ENCODE results near the gene TFR2. TPM values are rescaled to one million over a fixed set of nuclear protein-coding genes. Genes with fewer than 3 reads are reported as not detected.

Gene TFR2
- total RNA-seq, 1 experiment from 2014 or later: 5.7 TPM

DNA sequence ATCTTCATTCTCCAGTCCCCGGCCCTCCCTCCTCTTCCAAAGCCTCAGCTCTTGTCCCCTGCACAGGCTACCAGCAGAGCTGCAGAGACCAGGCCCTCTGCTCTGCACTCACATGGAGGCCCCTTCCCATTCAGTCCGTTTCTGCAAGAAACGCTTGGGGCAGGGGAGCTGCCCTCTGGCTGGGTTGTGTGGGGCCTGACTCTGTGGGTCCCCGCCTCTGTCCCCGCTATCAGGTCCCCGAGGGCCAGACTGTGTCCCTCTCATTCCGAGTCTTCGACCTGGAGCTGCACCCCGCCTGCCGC, 37.7 kb downstream of the TFR2 start:
- ATAC-seq (peak; percentile 7), DNase-seq (ENCODE audit: low spot score) (no peak)
- TF ChIP-seq, protein P1, sequence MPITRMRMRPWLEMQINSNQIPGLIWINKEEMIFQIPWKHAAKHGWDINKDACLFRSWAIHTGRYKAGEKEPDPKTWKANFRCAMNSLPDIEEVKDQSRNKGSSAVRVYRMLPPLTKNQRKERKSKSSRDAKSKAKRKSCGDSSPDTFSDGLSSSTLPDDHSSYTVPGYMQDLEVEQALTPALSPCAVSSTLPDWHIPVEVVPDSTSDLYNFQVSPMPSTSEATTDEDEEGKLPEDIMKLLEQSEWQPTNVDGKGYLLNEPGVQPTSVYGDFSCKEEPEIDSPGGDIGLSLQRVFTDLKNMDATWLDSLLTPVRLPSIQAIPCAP (CRISPR knock-in tag; IDR thresholded peaks at IDR 0.05): 0 out of 2 replicates have a peak, but pooled peaks have one; percentile 49
- TF ChIP-seq, protein P2, sequence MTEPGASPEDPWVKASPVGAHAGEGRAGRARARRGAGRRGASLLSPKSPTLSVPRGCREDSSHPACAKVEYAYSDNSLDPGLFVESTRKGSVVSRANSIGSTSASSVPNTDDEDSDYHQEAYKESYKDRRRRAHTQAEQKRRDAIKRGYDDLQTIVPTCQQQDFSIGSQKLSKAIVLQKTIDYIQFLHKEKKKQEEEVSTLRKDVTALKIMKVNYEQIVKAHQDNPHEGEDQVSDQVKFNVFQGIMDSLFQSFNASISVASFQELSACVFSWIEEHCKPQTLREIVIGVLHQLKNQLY (CRISPR knock-in tag; IDR thresholded peaks at IDR 0.05): no peak
- TF ChIP-seq, protein P3, sequence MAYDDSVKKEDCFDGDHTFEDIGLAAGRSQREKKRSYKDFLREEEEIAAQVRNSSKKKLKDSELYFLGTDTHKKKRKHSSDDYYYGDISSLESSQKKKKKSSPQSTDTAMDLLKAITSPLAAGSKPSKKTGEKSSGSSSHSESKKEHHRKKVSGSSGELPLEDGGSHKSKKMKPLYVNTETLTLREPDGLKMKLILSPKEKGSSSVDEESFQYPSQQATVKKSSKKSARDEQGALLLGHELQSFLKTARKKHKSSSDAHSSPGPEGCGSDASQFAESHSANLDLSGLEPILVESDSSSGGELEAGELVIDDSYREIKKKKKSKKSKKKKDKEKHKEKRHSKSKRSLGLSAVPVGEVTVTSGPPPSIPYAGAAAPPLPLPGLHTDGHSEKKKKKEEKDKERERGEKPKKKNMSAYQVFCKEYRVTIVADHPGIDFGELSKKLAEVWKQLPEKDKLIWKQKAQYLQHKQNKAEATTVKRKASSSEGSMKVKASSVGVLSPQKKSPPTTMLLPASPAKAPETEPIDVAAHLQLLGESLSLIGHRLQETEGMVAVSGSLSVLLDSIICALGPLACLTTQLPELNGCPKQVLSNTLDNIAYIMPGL (CRISPR knock-in tag; IDR thresholded peaks at IDR 0.05): 0 out of 2 replicates have a peak, but pooled peaks have one; percentile 5
- TF ChIP-seq MYBL2 (CRISPR knock-in tag; IDR thresholded peaks at IDR 0.05): 0 out of 2 replicates have a peak, but pooled peaks have one; percentile 46
- 0 out of 2 replicates have a peak, but pooled peaks have one; percentile 46 for TF ChIP-seq NFE2L1 (CRISPR knock-in tag; IDR thresholded peaks at IDR 0.05)
- TF ChIP-seq SP1 (CRISPR knock-in tag; conservative IDR thresholded peaks at IDR 0.05): peak; percentile 15; the same call in 1 of the 2 replicates
- TF ChIP-seq ZNF138 (CRISPR knock-in tag; conservative IDR thresholded peaks at IDR 0.05): no peak
- TF ChIP-seq ZBTB21 (CRISPR knock-in tag; IDR thresholded peaks at IDR 0.05; ENCODE audit: borderline replicate concordance): peak; percentile 47; the same call in 1 of the 2 replicates
- Mint-ChIP-seq H3K4me1 (peaks cover 43% of the 10 kb centered on the region), H3K27me3 (ENCODE audit: low read depth) (peaks cover 13% of the 10 kb centered on the region), H3K4me3 (peak overlapping the region; percentile 87), H3K36me3 (peaks cover 9% of the 10 kb centered on the region), H3K27ac (peak overlapping the region; percentile 96), H3K9me3 (no peaks in the 10 kb centered on the region)
- POLR2A ChIA-PET: interaction anchor here (0.5 to 3.0 kb wide), 8 partner anchors 9 to 1132 kb away, joined by 3 to 60 read pairs (median 8); partner anchors contain the start of genes FBXO24, LRCH4, MOSPD3 and POP7
- CTCF ChIA-PET: interaction anchor here (0.6 to 5.8 kb wide), 14 partner anchors 9 to 124 kb away, joined by 3 to 67 read pairs (median 4); partner anchors contain the start of genes FBXO24, GIGYF1, LRCH4 and MOSPD3

DNA sequence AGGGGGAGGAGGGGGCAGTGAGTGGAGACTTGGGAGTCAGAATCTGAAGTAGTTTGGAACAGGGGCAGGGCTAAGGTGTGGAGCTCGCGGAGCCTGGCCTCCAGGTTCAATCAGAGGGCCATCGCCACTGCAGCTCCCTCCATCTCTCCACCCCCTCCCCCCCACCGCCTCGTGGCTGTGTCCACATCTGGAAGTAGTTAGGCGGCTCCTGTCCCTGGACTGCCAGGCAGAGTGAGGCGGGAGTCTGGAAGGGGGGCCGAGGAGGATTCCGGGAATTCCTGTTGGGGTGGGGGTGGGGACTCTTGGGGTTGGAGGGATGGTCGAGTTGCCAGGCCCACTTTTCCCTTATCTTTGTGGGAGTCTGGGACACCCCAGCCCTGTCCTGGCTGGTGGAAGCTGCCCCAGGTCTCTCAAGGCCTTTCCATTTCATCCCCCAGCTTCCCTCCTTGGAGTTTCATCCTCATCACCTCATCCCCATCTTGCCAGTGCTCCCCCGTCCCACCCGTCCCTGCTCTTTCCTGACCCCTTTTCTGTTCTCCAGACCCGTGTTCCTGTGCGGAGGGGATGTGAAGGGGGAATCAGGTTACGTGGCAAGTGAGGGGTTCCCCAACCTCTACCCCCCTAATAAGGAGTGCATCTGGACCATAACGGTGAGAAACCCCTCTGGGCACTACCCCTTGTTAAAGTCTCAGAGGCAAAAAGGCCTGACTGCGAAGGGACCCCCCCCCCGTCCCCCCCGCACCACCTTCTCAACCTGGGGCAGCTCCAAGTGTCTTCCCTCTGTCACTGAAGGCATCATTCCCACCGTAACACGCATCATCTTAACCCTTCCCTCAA, 38.2 kb downstream of the TFR2 start:
- peaks cover 43% of the 10 kb centered on the region for H3K4me1 Mint-ChIP-seq
- H3K27ac Mint-ChIP-seq: peak overlapping the region; percentile 96
- H3K27me3 Mint-ChIP-seq (ENCODE audit: low read depth): peaks cover 13% of the 10 kb centered on the region
- no peaks in the 10 kb centered on the region for H3K9me3 Mint-ChIP-seq
- H3K36me3 Mint-ChIP-seq: peaks cover 15% of the 10 kb centered on the region
- peak; percentile 5 for ATAC-seq
- H3K4me3 Mint-ChIP-seq: peak overlapping the region; percentile 87
- ChIA-PET POLR2A (interaction anchor here (0.6 to 3.0 kb wide), 9 partner anchors 9 to 102 kb away, joined by 3 to 60 read pairs (median 5); partner anchors contain the start of genes FBXO24, LRCH4, MOSPD3 and POP7), CTCF (interaction anchor here (0.6 to 5.8 kb wide), 23 partner anchors 10 to 124 kb away, joined by 3 to 67 read pairs (median 6); partner anchors contain the start of genes FBXO24, LRCH4, MOSPD3 and POP7)
- DNase-seq (ENCODE audit: low spot score): peak; percentile 87
- TF ChIP-seq, protein P4, sequence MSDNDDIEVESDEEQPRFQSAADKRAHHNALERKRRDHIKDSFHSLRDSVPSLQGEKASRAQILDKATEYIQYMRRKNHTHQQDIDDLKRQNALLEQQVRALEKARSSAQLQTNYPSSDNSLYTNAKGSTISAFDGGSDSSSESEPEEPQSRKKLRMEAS (CRISPR knock-in tag; IDR thresholded peaks at IDR 0.05): peak; percentile 54; the same call in 1 of the 2 replicates
- TF ChIP-seq ZBTB21 (CRISPR knock-in tag; IDR thresholded peaks at IDR 0.05; ENCODE audit: borderline replicate concordance) (no peak), TCF7 (CRISPR knock-in tag; IDR thresholded peaks at IDR 0.05; ENCODE audit: low read depth) (no peak), NR3C1 (CRISPR knock-in tag; conservative IDR thresholded peaks at IDR 0.05; ENCODE audit: low read depth) (no peak), SOX15 (CRISPR knock-in tag; IDR thresholded peaks at IDR 0.05) (no peak), ETV6 (CRISPR knock-in tag; IDR thresholded peaks at IDR 0.05) (0 out of 2 replicates have a peak, but pooled peaks have one; percentile 23), ZNF263 (CRISPR knock-in tag; IDR thresholded peaks at IDR 0.05; ENCODE audit: low read depth) (0 out of 2 replicates have a peak, but pooled peaks have one; percentile 48)
- TF ChIP-seq, protein P5, sequence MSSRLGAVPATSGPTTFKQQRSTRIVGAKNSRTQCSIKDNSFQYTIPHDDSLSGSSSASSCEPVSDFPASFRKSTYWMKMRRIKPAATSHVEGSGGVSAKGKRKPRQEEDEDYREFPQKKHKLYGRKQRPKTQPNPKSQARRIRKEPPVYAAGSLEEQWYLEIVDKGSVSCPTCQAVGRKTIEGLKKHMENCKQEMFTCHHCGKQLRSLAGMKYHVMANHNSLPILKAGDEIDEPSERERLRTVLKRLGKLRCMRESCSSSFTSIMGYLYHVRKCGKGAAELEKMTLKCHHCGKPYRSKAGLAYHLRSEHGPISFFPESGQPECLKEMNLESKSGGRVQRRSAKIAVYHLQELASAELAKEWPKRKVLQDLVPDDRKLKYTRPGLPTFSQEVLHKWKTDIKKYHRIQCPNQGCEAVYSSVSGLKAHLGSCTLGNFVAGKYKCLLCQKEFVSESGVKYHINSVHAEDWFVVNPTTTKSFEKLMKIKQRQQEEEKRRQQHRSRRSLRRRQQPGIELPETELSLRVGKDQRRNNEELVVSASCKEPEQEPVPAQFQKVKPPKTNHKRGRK (CRISPR knock-in tag; IDR thresholded peaks at IDR 0.05; ENCODE audit: borderline replicate concordance): no peak
- TF ChIP-seq, protein P6, sequence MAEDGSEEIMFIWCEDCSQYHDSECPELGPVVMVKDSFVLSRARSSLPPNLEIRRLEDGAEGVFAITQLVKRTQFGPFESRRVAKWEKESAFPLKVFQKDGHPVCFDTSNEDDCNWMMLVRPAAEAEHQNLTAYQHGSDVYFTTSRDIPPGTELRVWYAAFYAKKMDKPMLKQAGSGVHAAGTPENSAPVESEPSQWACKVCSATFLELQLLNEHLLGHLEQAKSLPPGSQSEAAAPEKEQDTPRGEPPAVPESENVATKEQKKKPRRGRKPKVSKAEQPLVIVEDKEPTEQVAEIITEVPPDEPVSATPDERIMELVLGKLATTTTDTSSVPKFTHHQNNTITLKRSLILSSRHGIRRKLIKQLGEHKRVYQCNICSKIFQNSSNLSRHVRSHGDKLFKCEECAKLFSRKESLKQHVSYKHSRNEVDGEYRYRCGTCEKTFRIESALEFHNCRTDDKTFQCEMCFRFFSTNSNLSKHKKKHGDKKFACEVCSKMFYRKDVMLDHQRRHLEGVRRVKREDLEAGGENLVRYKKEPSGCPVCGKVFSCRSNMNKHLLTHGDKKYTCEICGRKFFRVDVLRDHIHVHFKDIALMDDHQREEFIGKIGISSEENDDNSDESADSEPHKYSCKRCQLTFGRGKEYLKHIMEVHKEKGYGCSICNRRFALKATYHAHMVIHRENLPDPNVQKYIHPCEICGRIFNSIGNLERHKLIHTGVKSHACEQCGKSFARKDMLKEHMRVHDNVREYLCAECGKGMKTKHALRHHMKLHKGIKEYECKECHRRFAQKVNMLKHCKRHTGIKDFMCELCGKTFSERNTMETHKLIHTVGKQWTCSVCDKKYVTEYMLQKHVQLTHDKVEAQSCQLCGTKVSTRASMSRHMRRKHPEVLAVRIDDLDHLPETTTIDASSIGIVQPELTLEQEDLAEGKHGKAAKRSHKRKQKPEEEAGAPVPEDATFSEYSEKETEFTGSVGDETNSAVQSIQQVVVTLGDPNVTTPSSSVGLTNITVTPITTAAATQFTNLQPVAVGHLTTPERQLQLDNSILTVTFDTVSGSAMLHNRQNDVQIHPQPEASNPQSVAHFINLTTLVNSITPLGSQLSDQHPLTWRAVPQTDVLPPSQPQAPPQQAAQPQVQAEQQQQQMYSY (CRISPR knock-in tag; IDR thresholded peaks at IDR 0.05): peak; percentile 27; the same call in 1 of the 2 replicates
- TF ChIP-seq, protein P1 (CRISPR knock-in tag; IDR thresholded peaks at IDR 0.05): no peak
